Head of caudate nucleus (tissue), 42 donors: ENCODE results near the gene ARHGEF7.

Experiments
- DNase-seq, 42 donors: peaks; one replicate each; pipeline versions ENCODE4 v3.0.0 to v3.0.0-alpha.2; 2020 to 2021; ENCODE audit warnings: mixed read lengths in 7 of 42
- intact Hi-C: fragments of 100-400 bp; cut with DNase I; formaldehyde crosslinking; loops from one replicate; pipeline ENCODE4 v1.15.0; 2022

The ARHGEF7 gene

GRCh38 chr13:111159362-111160320, 44.5 kb downstream of the ARHGEF7 start:
- intact Hi-C loops = loop anchor here (10.0 kb wide), 1 partner anchor 245 kb away; the partner anchor contains the start of gene ANKRD10
- no peak for DNase-seq

DNA sequence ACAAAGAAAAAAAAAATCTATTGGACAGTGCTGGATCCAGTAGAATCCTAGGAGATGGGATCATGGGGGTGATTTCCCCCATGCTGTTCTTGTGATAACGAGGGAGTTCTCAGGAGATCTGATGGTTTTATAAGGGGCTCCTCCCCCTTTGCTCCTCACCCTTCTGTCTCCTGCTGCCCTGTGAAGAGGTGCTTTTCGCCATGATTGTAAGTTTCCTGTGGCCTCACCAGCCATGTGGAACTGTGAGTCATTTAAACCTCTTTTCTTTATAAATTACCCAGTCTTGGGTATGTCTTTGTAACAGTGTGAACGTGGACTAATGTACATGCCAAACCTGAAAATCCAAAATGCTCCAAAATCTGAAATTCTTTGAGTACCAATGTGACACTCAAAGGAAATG, 45.5 kb downstream of the ARHGEF7 start:
- no peak for DNase-seq
- intact Hi-C loops = no loop called here

DNA sequence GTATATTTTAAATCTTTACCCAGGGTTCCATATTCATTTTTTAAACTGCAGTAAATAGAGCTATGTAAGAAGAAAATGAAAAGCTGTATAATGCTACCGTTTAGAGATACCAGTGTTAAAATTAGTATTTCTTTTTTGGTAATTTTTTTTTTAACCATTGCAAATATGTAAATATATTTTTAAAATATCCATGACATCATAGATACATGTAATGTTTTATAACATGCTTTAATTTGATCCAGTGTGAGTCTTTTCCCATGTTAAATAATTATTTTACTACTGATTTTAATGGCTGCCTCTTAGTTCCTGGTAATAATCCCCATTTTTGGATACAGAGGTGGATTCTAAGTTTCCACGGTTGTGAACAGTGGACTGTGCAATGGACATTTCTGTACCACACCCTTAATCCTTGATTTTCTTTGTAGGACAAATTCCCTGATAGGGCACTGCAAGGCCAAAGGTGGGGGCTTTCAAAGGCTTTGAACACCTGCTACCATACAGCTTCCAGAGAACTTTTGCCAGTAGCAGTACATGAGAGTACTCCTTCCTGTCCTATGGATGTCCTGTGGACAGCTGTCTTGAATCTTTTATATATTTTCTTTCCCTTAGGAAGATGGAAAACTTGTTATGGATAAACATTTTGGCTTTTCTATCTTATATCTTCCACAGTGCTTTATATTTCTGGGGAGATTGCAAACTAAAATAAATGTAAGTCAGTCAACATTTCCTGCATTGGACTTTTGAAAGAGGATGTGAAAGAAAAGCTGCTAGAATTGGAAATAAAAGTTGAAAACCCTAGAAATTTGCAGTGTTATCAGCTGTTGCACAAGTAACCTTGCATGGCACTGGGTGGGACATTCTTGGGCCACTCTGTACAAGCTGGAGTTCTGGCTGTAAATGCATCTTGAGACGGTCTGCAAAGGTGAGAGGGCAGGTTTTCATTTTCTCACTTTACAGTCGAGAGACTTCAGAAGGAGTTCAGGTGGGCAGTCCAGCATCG, 46.8 kb downstream of the ARHGEF7 start:
- no peak for DNase-seq
- intact Hi-C loops = no loop called here

- DNase-seq = no peak
- intact Hi-C loops = no loop called here
Observed at GRCh38 chr13:111165241-111166010, 50.3 kb downstream of the ARHGEF7 start.

- intact Hi-C loops = no loop called here
- DNase-seq = no peak
Observed at GRCh38 chr13:111166882-111167675, 52.0 kb downstream of the ARHGEF7 start.

GRCh38 chr13:111168107-111168506, 53.0 kb downstream of the ARHGEF7 start:
- intact Hi-C loops = no loop called here
- no peak for DNase-seq

- intact Hi-C loops = no loop called here
- DNase-seq = no peak
Observed at GRCh38 chr13:111171112-111171511, 56.0 kb downstream of the ARHGEF7 start.

DNA sequence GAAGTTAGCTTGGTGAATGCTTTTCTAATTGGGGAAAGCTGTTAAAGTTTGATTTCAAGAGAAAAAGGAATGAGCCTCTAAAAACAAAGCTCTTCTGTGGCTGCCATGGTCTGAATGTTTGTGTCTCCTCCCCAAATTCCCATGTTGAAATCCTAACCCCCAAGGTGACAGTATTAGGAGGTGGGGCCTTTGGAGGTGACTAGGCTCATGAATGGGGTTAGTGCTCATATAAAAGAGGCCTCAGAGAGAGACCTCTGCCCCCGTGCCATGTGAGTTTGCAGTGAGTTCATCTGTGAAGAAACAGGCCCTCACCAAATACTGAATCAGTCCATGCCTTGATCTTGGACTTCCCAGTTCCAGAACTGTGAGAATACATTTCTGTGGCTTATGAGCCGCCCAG, 56.5 kb downstream of the ARHGEF7 start:
- no peak for DNase-seq
- intact Hi-C loops = no loop called here

DNA sequence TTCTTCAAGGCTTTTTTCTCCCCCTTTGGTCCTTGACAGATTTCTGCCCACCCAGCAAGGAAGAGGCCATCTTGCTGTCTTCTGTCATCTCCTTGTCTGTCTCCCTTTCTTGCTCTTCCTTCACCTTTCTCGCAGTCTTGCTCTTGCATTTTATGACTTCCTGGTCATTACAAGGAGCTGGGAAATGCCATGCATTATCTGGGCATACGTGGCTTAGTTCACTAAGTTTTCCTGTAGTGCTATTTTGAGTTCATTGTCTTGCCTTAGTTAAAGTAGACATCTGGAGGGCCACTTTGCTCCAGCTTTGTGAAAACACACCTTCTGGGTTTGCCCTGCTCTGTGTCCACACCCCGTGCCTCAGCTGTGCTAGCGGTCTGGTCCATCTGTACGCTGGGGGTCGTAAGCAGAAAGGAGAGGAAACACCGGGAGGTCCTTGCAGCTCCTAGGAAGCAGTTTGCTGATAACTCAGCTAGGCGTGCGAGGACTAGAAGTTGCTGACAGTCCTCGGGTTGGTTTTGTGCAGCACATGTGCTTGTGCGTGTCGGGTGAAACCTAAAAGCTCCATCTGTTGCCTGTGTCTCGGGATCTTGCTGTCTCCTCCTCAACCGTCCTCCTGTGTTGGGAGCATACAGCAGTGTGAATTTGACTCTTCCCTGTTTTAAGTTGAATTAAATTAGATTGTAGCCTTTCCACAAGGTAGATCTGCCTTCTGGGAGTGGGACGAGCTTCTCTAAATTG, 59.4 kb downstream of the ARHGEF7 start:
- no peak for DNase-seq
- intact Hi-C loops = no loop called here

DNA sequence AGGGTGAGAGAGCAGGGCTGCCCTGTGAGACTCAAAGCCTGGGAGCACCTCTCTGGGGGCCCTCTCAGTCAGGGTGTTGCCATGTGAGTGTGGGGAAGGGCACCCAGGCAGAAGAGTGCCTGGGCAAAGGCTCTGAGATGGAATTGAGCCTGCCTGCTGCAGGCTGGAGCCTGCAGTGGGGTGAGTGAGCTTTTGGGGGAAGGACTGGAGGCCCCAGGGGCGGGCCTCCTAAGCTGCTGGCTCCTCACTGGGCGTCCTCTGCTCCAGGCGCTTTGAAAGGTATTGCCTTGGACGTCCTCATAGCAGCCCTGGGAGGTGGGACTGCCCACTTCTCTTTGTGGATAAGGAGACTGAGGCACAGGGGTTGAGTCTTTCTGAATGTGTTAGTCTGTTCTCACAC, 60.3 kb downstream of the ARHGEF7 start:
- no peak for DNase-seq
- intact Hi-C loops = no loop called here

- intact Hi-C loops = no loop called here
- no peak for DNase-seq
Observed at GRCh38 chr13:111175935-111176334, 60.8 kb downstream of the ARHGEF7 start.

- intact Hi-C loops = no loop called here
- DNase-seq = no peak
Observed at GRCh38 chr13:111176421-111176820, 61.3 kb downstream of the ARHGEF7 start.

DNA sequence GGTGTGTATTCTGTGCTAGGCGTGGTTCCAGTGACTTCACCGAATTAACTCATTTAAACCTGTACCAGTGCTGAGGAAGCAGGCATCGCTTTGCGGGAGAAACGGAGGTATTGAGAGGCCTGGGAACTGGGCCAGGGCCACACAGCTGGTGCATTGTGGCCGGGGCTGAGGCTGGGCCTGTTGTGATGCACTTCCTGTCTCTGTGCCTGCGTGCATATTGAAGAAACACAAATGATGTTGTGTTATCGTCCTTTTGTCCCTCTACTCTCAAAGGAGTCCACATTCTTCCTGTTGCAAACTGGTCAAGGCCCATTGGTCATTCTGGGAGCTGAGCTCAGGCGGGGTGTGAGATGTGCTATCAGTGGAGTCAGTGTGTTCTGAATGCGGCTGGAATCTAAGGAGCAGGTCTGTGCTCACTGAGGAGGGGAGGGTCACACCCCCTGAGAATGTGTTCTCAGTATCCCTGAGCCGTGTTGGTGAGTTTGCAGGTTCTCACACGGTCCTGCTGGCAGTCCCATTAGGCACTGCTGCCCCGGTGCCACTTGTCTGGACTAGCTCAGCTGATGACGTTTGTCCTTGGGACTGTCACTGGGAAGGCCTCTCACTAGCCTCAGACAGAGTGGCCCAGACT, 62.1 kb downstream of the ARHGEF7 start:
- intact Hi-C loops = no loop called here

DNA sequence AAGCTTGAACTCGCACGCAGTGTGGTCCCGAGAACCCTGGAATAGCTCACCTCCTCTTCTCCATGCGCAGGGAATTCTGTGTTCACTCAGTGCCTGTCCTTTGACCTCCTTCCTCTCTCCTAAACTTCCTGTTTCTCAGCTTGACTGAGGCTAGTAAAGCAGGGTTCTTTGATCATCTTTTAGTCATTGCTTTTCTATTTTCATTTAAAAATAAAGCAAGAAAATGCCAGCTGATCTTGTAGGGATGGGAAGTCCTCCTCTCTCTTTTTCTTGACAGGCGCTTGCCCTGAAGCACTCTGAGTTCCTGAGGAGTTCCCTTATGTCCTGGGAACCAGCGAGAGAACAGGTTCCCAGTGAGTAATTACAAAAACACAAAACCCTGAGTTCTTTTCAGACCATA, 62.8 kb downstream of the ARHGEF7 start:
- intact Hi-C loops = no loop called here
- no peak for DNase-seq

More for the DNA sequence above, 62.1 kb downstream of the ARHGEF7 start:
- DNase-seq = peak; percentile 26 to 87 (median 74)

- intact Hi-C loops = no loop called here
- DNase-seq = peak in 15 of 42 donors; percentile 22 to 64 (median 34)
Observed at GRCh38 chr13:111178402-111178801, 63.3 kb downstream of the ARHGEF7 start.

DNA sequence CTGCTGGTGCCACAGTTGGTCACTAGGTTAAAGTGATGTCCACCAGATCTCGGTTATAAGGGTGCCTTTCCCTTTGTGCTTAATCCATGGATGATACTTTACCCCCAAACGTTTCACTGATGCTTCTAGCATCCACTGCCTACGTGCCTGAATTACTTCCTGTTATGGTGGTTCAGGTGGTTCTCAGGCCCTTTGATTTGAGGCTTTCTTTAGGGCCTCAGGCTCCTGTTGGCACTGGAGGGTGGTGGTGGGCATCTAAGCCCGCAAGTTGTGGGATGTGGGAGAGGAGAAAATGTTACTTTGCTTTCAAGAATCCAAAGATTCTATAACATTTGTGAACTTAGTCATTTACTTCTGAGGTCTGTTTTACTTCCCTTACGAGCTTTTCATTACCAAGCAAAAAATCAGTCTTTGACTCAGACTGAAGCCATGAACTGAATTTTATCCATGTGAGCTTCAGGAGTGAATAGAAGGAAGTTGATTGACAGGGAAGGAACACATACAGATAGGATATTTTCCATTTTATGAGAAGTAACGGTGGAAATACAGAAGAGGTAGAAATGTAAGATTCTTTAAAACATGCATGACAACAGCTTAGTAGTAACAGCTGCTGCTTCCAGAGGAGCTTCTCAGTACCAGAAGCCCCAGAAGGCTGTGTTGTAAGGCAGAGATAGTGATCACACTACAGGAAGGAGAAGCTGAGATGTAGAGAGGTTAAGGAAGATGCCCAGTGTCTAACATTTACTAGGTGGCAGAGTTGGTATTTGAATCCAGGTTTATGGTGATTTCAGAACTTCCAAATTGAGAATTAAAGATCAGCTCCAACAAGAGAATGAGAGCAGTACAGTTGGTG, 65.0 kb downstream of the ARHGEF7 start:
- no peak for DNase-seq
- intact Hi-C loops = no loop called here
